HEK293 (cell line): ENCODE data around the gene CXorf38.

Experiments used
- HOXA7 ChIP-seq: sonication (generic); formaldehyde crosslinking; IDR thresholded peaks from 2 replicates; pipeline ENCODE4 v1.8.1; 2022; ENCODE audit warnings: missing genetic modification reagents, borderline replicate concordance
- SP2 ChIP-seq: fragments of 450-650 bp; formaldehyde crosslinking; IDR thresholded peaks from 2 replicates; pipeline ENCODE4 v1.5.1; 2016; ENCODE audit warnings: missing biosample characterization, missing genetic modification characterization
- TRIM28 ChIP-seq: IDR thresholded peaks from 2 replicates; pipeline ENCODE4 v1.6.1; 2011; ENCODE audit warnings: low read length, control low read depth, borderline replicate concordance
- ZNF350 ChIP-seq: fragments of 450-650 bp; formaldehyde crosslinking; IDR thresholded peaks from 2 replicates; pipeline ENCODE4 v1.5.0; 2017; ENCODE audit warnings: missing biosample characterization, mild to moderate bottlenecking, missing genetic modification characterization
- ZNF416 ChIP-seq: fragments of 450-650 bp; formaldehyde crosslinking; IDR thresholded peaks from 2 replicates; pipeline ENCODE4 v1.5.1; 2016; ENCODE audit warnings: missing biosample characterization, missing genetic modification characterization
- ZNF544 ChIP-seq: fragments of 450-650 bp; formaldehyde crosslinking; IDR thresholded peaks from 2 replicates; pipeline ENCODE4 v1.5.0; 2017; ENCODE audit warnings: missing biosample characterization, missing genetic modification characterization
- ZNF571 ChIP-seq: fragments of 450-650 bp; formaldehyde crosslinking; IDR thresholded peaks from 2 replicates; pipeline ENCODE4 v1.5.0; 2017; ENCODE audit warnings: missing biosample characterization, missing genetic modification characterization
- ZNF677 ChIP-seq: fragments of 450-650 bp; IDR thresholded peaks from 2 replicates; pipeline ENCODE4 v1.5.0; 2018; ENCODE audit warnings: missing biosample characterization, mild to moderate bottlenecking, missing genetic modification characterization, moderate library complexity
- TF ChIP-seq, protein P1 (sequence below): fragments of 450-650 bp; formaldehyde crosslinking; IDR thresholded peaks from 2 replicates; pipeline ENCODE4 v1.5.1; 2016; ENCODE audit warnings: missing biosample characterization, missing genetic modification characterization
- TF ChIP-seq, protein P2 (sequence below): sonication (generic); formaldehyde crosslinking; IDR thresholded peaks from 2 replicates; pipeline ENCODE4 v1.8.1; 2022; ENCODE audit warnings: mild to moderate bottlenecking, moderate library complexity, missing genetic modification reagents
- TF ChIP-seq, protein P3 (sequence below): fragments of 450-650 bp; formaldehyde crosslinking; IDR thresholded peaks from 2 replicates; pipeline ENCODE4 v1.5.1; 2016; ENCODE audit warnings: missing biosample characterization, missing genetic modification characterization
- TF ChIP-seq, protein P4 (sequence below): fragments of 450-650 bp; formaldehyde crosslinking; IDR thresholded peaks from 2 replicates; pipeline ENCODE4 v1.5.1; 2016; ENCODE audit warnings: missing biosample characterization, missing genetic modification characterization, low read depth

DNA sequence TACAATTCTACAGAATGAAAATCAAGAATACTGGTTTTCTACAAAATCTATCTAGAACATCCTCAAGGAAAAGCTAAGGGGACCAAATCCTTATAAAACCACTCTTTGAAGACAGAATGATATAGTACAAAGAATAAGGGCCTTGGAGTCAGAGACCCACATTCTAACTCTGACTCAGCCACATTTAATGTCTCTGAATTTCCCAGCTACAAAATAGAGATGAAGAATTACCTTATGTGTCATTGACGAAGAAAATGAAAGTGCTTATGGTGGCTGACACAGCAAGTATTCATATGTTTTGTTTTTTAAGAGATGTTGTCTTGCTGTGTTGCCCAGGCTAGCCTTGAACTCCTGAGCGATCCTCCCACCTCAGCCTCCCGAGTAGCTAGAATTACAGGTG lies 35.9 kb upstream of the CXorf38 start:
- no peak for TF ChIP-seq ZNF416 (tag by site-specific recombination)
- TF ChIP-seq, protein P1, sequence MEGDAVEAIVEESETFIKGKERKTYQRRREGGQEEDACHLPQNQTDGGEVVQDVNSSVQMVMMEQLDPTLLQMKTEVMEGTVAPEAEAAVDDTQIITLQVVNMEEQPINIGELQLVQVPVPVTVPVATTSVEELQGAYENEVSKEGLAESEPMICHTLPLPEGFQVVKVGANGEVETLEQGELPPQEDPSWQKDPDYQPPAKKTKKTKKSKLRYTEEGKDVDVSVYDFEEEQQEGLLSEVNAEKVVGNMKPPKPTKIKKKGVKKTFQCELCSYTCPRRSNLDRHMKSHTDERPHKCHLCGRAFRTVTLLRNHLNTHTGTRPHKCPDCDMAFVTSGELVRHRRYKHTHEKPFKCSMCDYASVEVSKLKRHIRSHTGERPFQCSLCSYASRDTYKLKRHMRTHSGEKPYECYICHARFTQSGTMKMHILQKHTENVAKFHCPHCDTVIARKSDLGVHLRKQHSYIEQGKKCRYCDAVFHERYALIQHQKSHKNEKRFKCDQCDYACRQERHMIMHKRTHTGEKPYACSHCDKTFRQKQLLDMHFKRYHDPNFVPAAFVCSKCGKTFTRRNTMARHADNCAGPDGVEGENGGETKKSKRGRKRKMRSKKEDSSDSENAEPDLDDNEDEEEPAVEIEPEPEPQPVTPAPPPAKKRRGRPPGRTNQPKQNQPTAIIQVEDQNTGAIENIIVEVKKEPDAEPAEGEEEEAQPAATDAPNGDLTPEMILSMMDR (tag by site-specific recombination), result no peak
- no peak for TF ChIP-seq ZNF677 (tag by site-specific recombination)
- TF ChIP-seq HOXA7 (CRISPR knock-in tag), result no peak
- no peak for TF ChIP-seq TRIM28
- TF ChIP-seq ZNF350 (tag by site-specific recombination), result no peak
- TF ChIP-seq, protein P2, sequence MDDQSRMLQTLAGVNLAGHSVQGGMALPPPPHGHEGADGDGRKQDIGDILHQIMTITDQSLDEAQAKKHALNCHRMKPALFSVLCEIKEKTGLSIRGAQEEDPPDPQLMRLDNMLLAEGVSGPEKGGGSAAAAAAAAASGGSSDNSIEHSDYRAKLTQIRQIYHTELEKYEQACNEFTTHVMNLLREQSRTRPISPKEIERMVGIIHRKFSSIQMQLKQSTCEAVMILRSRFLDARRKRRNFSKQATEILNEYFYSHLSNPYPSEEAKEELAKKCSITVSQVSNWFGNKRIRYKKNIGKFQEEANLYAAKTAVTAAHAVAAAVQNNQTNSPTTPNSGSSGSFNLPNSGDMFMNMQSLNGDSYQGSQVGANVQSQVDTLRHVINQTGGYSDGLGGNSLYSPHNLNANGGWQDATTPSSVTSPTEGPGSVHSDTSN (CRISPR knock-in tag), result no peak
- TF ChIP-seq, protein P3, sequence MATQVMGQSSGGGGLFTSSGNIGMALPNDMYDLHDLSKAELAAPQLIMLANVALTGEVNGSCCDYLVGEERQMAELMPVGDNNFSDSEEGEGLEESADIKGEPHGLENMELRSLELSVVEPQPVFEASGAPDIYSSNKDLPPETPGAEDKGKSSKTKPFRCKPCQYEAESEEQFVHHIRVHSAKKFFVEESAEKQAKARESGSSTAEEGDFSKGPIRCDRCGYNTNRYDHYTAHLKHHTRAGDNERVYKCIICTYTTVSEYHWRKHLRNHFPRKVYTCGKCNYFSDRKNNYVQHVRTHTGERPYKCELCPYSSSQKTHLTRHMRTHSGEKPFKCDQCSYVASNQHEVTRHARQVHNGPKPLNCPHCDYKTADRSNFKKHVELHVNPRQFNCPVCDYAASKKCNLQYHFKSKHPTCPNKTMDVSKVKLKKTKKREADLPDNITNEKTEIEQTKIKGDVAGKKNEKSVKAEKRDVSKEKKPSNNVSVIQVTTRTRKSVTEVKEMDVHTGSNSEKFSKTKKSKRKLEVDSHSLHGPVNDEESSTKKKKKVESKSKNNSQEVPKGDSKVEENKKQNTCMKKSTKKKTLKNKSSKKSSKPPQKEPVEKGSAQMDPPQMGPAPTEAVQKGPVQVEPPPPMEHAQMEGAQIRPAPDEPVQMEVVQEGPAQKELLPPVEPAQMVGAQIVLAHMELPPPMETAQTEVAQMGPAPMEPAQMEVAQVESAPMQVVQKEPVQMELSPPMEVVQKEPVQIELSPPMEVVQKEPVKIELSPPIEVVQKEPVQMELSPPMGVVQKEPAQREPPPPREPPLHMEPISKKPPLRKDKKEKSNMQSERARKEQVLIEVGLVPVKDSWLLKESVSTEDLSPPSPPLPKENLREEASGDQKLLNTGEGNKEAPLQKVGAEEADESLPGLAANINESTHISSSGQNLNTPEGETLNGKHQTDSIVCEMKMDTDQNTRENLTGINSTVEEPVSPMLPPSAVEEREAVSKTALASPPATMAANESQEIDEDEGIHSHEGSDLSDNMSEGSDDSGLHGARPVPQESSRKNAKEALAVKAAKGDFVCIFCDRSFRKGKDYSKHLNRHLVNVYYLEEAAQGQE (tag by site-specific recombination), result no peak
- no peak for TF ChIP-seq SP2
- no peak for TF ChIP-seq ZNF571
- no peak for TF ChIP-seq ZNF544 (tag by site-specific recombination)
- TF ChIP-seq, protein P4, sequence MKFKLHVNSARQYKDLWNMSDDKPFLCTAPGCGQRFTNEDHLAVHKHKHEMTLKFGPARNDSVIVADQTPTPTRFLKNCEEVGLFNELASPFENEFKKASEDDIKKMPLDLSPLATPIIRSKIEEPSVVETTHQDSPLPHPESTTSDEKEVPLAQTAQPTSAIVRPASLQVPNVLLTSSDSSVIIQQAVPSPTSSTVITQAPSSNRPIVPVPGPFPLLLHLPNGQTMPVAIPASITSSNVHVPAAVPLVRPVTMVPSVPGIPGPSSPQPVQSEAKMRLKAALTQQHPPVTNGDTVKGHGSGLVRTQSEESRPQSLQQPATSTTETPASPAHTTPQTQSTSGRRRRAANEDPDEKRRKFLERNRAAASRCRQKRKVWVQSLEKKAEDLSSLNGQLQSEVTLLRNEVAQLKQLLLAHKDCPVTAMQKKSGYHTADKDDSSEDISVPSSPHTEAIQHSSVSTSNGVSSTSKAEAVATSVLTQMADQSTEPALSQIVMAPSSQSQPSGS (tag by site-specific recombination), result no peak
